Measurements from ENCODE around the gene CCL19.

Gene CCL19

DNA sequence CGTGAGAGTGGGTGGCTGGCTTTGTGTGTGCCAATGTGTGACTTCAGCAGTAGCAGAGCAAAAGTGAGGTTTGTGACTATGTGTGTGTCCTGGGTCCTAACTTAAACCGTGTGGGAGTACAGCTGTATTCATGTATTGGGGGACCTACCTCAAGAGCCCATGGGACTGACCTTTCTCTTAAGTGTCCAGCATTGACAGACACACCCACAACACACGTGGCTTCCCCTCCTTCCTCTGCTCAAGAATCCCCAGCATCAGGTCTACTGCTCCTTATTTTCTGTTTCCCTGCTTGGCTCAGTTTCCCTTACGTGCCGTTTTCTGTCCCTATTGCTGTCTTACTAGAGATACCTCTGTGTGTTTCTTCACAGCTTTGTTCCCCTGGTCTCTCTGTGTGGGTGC lies 38.5 kb downstream of the CCL19 start:
- peak overlapping the region; percentile 32 for H3K4me3 ChIP-seq (ENCODE audit: low read length)
- TF ChIP-seq, protein P1, sequence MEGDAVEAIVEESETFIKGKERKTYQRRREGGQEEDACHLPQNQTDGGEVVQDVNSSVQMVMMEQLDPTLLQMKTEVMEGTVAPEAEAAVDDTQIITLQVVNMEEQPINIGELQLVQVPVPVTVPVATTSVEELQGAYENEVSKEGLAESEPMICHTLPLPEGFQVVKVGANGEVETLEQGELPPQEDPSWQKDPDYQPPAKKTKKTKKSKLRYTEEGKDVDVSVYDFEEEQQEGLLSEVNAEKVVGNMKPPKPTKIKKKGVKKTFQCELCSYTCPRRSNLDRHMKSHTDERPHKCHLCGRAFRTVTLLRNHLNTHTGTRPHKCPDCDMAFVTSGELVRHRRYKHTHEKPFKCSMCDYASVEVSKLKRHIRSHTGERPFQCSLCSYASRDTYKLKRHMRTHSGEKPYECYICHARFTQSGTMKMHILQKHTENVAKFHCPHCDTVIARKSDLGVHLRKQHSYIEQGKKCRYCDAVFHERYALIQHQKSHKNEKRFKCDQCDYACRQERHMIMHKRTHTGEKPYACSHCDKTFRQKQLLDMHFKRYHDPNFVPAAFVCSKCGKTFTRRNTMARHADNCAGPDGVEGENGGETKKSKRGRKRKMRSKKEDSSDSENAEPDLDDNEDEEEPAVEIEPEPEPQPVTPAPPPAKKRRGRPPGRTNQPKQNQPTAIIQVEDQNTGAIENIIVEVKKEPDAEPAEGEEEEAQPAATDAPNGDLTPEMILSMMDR (conservative IDR thresholded peaks at IDR 0.05; ENCODE audit: low read depth, low read length) = no peak
- DNase-seq (ENCODE audit: low read depth) = no peak

GRCh38 chr9:34651876-34652601 lies 39.0 kb downstream of the CCL19 start, which contains the start of gene IL11RA:
TSS of gene IL11RA (plus strand) at chr9:34652185. CDS start at chr9:34655218, 3,033 bp downstream.
- TF ChIP-seq, protein P1 (conservative IDR thresholded peaks at IDR 0.05; ENCODE audit: low read depth, low read length) = no peak
- peak within 1 kb of the TSS; percentile 32 for H3K4me3 ChIP-seq (ENCODE audit: low read length)
- no peak for DNase-seq (ENCODE audit: low read depth)

- no peak for DNase-seq (ENCODE audit: low read depth)
- no peak overlapping the region for H3K4me3 ChIP-seq (ENCODE audit: low read length)
- TF ChIP-seq, protein P1 (conservative IDR thresholded peaks at IDR 0.05; ENCODE audit: low read depth, low read length) = no peak
These were observed 39.8 kb downstream of the CCL19 start for GRCh38 chr9:34651321-34651720.

- TF ChIP-seq, protein P1 (conservative IDR thresholded peaks at IDR 0.05; ENCODE audit: low read depth, low read length) = no peak
- H3K4me3 ChIP-seq (ENCODE audit: low read length) = no peak overlapping the region
- no peak for DNase-seq (ENCODE audit: low read depth)
These were observed 40.3 kb downstream of the CCL19 start for GRCh38 chr9:34650816-34651215.

DNA sequence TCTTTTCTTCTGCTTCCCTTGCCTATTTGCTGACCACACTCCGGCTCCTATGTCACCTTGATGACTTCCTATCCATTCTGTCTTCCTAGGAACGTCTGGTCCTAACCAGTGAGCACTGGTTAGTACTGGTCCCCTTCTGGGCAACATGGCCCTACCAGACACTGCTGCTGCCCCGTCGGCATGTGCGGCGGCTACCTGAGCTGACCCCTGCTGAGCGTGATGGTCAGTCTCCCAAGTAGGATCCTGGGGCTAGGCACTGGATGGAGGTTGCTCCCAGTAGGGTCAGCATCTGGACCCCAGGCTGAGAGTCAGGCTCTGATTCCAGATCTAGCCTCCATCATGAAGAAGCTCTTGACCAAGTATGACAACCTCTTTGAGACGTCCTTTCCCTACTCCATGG lies 42.4 kb downstream of the CCL19 start:
- no peak overlapping the region for H3K4me3 ChIP-seq (ENCODE audit: low read length)

DNA sequence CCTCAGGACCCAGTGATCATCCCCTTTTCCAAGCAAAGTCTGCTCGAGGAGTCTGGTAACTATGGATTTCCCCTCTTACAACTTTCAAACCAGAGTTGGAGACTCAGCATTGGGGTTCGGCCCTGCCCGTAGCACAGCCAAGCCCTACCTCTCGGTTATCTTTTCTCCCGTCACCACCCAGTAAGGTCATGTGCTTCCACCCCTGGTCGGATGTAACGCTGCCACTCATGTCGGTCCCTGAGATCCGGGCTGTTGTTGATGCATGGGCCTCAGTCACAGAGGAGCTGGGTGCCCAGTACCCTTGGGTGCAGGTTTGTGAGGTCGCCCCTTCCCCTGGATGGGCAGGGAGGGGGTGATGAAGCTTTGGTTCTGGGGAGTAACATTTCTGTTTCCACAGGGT lies 43.4 kb downstream of the CCL19 start:
- H3K4me3 ChIP-seq (ENCODE audit: low read length) = peak overlapping the region; percentile 82
- TF ChIP-seq, protein P1 (conservative IDR thresholded peaks at IDR 0.05; ENCODE audit: low read depth, low read length) = no peak
- no peak for DNase-seq (ENCODE audit: low read depth)

More for the DNA sequence above, 42.4 kb downstream of the CCL19 start:
- no peak for DNase-seq (ENCODE audit: low read depth)
- TF ChIP-seq, protein P1 (conservative IDR thresholded peaks at IDR 0.05; ENCODE audit: low read depth, low read length) = no peak

DNA sequence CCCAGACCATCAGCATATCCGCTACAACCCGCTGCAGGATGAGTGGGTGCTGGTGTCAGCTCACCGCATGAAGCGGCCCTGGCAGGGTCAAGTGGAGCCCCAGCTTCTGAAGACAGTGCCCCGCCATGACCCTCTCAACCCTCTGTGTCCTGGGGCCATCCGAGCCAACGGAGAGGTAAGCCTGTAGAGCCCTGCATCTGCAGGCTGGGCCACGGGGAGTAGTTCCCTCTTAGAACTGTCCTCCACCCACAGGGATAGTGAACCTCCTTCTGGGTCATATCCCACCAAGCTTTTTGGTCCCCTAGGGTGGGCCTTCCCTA lies 44.0 kb downstream of the CCL19 start:
- H3K4me3 ChIP-seq (ENCODE audit: low read length) = peak overlapping the region; percentile 82
- TF ChIP-seq, protein P1 (conservative IDR thresholded peaks at IDR 0.05; ENCODE audit: low read depth, low read length) = no peak

More for the DNA sequence above, 44.0 kb downstream of the CCL19 start:
- no peak for DNase-seq (ENCODE audit: low read depth)

Data from retinal pigment epithelial cell (primary cell).